GM10266 (cell line): ENCODE results near the gene GCNT4.

Source experiments
- DNase-seq: peaks from one replicate; pipeline ENCODE4 v3.0.0; 2012; ENCODE audit errors: extremely low spot score
- TF ChIP-seq, protein P1 (sequence below): IDR thresholded peaks from 2 replicates; pipeline ENCODE4 v1.5.1; 2012; ENCODE audit warnings: mild to moderate bottlenecking, low read depth; ENCODE audit not compliant: control insufficient read depth, insufficient read depth; ENCODE audit errors: missing control alignments

GCNT4 gene

DNA sequence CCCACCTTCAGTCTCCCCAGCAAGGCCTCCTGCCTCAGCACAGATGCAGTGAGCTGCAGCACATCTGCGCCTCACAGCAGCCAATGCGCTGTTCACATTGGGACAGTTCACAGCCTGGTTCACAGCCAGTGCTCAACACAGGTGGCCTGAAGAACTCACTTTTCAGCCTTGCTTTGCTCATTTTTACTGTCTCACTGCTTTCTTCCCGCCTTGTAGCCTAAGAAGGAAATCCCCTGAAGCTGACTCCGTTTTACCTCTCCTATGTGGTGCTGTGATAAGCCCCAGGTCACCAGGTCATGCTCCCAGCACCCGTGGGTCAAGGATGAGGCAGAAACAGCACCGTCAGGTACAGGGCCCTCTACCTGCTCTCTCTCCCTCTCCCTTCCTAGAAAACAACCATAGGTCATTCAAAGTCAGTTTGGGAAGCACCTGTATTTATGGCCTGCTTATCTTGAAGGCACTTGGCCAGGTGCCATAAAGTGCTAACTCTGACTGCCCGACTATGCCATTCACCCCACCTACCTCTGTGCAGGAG is 1.1 kb downstream of the GCNT4 start:
- DNase-seq, result peak; percentile 12
- TF ChIP-seq, protein P1, sequence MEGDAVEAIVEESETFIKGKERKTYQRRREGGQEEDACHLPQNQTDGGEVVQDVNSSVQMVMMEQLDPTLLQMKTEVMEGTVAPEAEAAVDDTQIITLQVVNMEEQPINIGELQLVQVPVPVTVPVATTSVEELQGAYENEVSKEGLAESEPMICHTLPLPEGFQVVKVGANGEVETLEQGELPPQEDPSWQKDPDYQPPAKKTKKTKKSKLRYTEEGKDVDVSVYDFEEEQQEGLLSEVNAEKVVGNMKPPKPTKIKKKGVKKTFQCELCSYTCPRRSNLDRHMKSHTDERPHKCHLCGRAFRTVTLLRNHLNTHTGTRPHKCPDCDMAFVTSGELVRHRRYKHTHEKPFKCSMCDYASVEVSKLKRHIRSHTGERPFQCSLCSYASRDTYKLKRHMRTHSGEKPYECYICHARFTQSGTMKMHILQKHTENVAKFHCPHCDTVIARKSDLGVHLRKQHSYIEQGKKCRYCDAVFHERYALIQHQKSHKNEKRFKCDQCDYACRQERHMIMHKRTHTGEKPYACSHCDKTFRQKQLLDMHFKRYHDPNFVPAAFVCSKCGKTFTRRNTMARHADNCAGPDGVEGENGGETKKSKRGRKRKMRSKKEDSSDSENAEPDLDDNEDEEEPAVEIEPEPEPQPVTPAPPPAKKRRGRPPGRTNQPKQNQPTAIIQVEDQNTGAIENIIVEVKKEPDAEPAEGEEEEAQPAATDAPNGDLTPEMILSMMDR, result no peak

DNA sequence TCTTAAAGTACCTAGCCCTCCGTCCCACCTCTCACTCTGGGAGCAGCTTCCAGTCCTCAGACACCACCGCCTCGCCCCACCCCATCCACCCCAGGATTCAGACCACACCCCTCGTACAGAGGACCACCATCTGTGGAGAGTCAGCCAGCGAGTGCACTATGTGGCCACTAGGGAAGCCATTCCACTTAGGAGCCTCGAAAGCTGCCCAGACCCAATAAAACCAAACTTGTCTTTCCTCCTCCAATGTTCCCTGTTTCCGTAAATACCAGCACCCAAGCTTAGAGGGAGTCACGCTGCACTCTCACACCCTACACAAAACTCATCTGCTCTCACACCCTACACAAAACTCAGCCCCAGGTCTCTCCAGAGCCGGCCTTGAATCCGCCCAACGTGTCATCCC is 1.9 kb downstream of the GCNT4 start:
- TF ChIP-seq, protein P1, result peak; percentile 10
- DNase-seq, result no peak

- TF ChIP-seq, protein P1, result peak; percentile 76
- peak; percentile 67 for DNase-seq
These were observed 2.7 kb downstream of the GCNT4 start for GRCh38 chr5:75049456-75050351.

DNA sequence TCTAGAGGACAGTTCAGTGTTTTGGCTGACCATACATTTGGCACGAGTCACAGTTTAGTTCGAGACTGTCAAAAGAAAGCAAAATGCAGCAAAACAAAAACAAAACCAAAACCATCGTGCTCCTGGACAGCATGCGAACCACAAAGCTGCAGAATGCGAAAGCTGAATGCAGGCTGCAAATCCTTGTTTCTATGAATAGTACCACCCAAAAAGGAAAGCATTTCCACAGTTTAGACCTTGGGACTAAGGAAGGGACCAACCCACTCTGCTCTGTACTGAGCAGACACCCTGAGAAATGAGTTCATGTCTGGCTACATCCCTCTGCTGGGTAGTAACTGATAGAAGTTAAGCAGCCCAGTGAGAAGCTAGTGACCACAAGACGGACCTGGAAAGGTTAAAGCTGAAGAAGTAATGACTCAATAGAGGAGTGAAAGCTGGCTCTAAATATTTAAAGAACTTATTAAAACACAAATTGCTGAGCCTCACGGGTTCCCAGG is 3.9 kb downstream of the GCNT4 start:
- TF ChIP-seq, protein P1, result no peak
- peak; percentile 20 for DNase-seq

DNA sequence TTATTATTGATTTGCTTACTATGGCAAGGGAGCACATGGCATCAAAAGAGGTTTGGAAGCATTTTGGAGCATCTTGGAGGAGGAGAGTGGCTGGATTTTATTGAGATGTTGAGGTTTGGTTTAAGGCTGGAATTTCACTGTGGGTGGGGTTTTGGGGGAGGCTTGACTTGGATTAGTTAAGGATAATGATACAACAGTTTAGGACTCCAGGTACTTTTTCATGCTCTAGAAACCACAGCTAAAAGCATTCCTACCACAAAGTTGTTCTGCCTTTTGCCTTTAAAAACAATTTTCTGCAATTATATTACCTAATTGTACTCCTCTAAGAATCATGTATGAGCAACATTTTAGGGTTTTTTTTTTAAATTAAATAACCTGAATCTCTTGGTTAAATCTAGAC is 5.0 kb downstream of the GCNT4 start:
- TF ChIP-seq, protein P1, result no peak
- DNase-seq, result no peak

DNA sequence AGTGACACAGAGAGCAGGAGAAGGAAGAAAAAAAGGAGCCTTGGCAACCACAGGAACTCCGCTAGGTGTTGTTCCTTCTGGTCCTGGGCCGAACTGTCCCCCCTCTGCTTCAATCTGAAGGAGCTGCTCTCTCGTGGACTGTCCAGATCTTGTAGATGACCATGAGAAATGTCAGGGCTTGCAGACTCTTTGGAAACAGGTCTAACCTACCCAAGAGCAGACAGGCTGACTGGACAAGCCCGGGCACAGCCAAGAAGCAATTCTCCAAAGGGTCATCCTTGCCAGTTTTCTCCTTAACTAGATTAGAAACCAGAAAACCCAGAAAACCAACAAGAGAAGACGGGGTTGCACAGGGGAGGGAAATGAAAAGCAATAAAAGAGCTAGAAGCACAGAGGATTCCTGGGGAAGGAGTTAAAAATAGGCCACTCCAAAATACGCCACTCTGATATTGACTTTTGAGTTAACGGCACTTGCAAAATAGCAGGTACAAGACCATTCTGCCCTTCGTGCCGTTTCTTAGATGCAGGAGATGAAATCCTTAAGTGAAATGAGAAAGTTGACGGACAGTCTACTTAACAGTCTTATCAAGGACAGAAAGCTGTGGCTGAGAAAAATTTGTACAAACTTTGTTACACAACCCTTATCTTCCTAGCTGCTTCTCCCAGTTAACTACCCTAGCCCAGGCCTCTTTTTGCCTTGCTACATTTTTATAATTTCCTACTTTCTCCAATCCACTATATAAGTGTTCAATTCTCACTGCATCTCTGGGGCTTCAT is 5.8 kb downstream of the GCNT4 start:
- DNase-seq, result no peak
- TF ChIP-seq, protein P1, result no peak

GRCh38 chr5:75045071-75045470 is 7.3 kb downstream of the GCNT4 start:
- no peak for DNase-seq
- TF ChIP-seq, protein P1, result no peak
